Mammary epithelial cell (primary cell): ENCODE measurements around the gene CYP26C1.

Experiments
- EZH2 ChIP-seq: IDR thresholded peaks from 2 replicates; pipeline ENCODE4 v1.6.1; 2012; ENCODE audit warnings: low read length, inconsistent platforms, borderline replicate concordance
- TF ChIP-seq, protein P1 (sequence below), 2 donors: IDR thresholded peaks in 1 of 2; conservative IDR thresholded peaks in 1 of 2; 2 replicates each; pipeline ENCODE4 v1.5.1; 2011 to 2012; ENCODE audit warnings: inconsistent platforms in 2 of 2, low read length in 2 of 2, mild to moderate bottlenecking in 2 of 2, control low read depth in 1 of 2, low read depth in 1 of 2; ENCODE audit not compliant: insufficient read depth in 1 of 2; ENCODE audit errors: extremely low read depth in 1 of 2

DNA sequence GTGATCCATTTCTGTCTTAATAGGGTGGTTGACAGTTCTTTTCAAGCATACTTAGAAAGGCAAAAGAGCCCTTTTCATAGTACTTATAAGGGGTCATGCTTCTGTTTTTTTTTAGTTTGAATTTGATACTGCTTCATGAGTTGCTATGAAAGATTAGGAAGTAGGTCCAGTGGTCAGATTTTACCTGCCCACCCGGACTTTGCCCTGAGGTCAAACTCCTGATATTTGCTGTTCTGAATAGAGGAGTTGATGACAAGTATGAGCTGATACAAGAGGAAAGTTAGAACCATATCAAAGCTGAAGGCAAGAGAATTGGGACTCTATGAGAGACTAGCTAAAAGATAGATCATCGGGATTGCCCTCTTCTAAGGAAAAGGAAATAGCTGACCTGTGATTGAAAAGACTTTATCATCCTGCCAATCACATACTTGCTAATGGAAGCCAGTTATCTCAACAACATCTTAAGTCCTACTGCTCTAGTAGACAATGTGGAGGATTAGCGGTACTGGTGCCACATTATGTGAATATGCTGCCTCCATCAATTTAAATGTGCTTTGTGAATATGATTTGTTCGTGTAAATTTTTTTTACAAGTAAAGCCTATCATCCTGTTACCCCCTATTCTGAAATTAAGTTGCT is 37.5 kb upstream of the CYP26C1 start:
- TF ChIP-seq, protein P1, sequence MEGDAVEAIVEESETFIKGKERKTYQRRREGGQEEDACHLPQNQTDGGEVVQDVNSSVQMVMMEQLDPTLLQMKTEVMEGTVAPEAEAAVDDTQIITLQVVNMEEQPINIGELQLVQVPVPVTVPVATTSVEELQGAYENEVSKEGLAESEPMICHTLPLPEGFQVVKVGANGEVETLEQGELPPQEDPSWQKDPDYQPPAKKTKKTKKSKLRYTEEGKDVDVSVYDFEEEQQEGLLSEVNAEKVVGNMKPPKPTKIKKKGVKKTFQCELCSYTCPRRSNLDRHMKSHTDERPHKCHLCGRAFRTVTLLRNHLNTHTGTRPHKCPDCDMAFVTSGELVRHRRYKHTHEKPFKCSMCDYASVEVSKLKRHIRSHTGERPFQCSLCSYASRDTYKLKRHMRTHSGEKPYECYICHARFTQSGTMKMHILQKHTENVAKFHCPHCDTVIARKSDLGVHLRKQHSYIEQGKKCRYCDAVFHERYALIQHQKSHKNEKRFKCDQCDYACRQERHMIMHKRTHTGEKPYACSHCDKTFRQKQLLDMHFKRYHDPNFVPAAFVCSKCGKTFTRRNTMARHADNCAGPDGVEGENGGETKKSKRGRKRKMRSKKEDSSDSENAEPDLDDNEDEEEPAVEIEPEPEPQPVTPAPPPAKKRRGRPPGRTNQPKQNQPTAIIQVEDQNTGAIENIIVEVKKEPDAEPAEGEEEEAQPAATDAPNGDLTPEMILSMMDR (conservative IDR thresholded peaks at IDR 0.05 in 1 of 2, IDR thresholded peaks at IDR 0.05 in 1 of 2; ENCODE audit: extremely low read depth in 1 of 2, insufficient read depth in 1 of 2, low read depth in 1 of 2, low read length in 2 of 2), result no peak
- TF ChIP-seq EZH2, result no peak
